Activated CD8-positive, alpha-beta memory T cell treated with anti-CD3 and anti-CD28 coated beads, Interleukin-2, amount 10 ng/mL, durations not matched to agents 7 days and 5 days (primary cell): ENCODE data around the gene TCAF2. TPM values are rescaled to one million over a fixed set of nuclear protein-coding genes. Genes with fewer than 3 reads are reported as not detected.
A peak's percentile ranks its signal among the peaks of the same experiment; 100 is the strongest.
"Not testable (repeated sequence)": the region's sequence is repeated elsewhere in the genome, so short reads cannot be mapped to it uniquely, and the experiment has no call there.

Experiments
- ATAC-seq: fragments of 150-1000 bp; cut with Tn5 transposase; one replicate; pipeline ENCODE4 v1.10.0; 2021; ENCODE audit warnings: moderate library complexity
- CTCF ChIA-PET: fragments of 350-600 bp; sonication (Branson Sonifier 250); formaldehyde crosslinking; loops from one replicate; lab custom pipeline; 2021; ENCODE audit warnings: antibody characterized with exemption; lab: Charles Lee
- DNase-seq: peaks from one replicate; pipeline ENCODE4 v3.0.0-alpha.2; 2020
- H3K27ac Mint-ChIP-seq: one replicate; pipeline ENCODE4 v1.8.0; 2021; ENCODE audit warnings: mild to moderate bottlenecking, mixed read lengths
- H3K27me3 Mint-ChIP-seq: one replicate; pipeline ENCODE4 v1.8.0; 2021; ENCODE audit warnings: mixed read lengths
- H3K36me3 Mint-ChIP-seq: one replicate; pipeline ENCODE4 v1.8.0; 2021; ENCODE audit warnings: mild to moderate bottlenecking, mixed read lengths
- H3K4me1 Mint-ChIP-seq: one replicate; pipeline ENCODE4 v1.8.0; 2021; ENCODE audit warnings: mixed read lengths
- H3K4me3 Mint-ChIP-seq: one replicate; pipeline ENCODE4 v1.8.0; 2021; ENCODE audit warnings: mild to moderate bottlenecking, moderate library complexity, mixed read lengths
- H3K9me3 Mint-ChIP-seq: one replicate; pipeline ENCODE4 v1.8.0; 2022; ENCODE audit warnings: low read depth, mixed read lengths
- total RNA-seq, 2 experiments: library from RNA; stranded (reverse); gene quantifications; one replicate each; pipeline ENCODE4 v1.2.3, GENCODE V29; 2021

TCAF2 gene
- 10 to 100 TPM; 20.8 to 24.6 TPM for total RNA-seq

DNA sequence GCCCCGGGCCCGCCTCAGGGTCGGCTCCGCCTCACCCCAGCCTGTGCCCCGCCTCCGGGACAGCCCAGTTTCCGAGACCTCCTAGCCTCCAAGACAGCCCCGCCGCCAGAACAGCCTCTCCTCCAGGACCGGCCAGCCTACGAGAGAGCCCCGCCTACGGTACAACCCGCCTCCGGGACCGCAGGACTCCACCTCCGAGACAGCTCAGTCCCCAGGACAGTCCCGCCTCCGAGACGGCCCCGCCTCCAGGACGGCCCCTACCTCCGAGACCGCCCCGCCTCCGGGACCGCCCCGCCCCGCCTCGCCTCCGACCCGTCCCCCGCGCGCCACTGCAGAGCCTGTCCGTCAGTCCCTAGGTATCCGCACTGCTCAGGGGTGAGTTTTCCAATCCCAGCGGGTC lies at the start of gene TCAF2:
TSS of gene TCAF2 (plus strand) at position 329 of the 400 bp plus-strand sequence.
- CTCF ChIA-PET, H3K27ac Mint-ChIP-seq, H3K4me1 Mint-ChIP-seq, H3K4me3 Mint-ChIP-seq, H3K36me3 Mint-ChIP-seq, H3K9me3 Mint-ChIP-seq, H3K27me3 Mint-ChIP-seq, DNase-seq: not testable (repeated sequence)
- ATAC-seq = peak; percentile 89

DNA sequence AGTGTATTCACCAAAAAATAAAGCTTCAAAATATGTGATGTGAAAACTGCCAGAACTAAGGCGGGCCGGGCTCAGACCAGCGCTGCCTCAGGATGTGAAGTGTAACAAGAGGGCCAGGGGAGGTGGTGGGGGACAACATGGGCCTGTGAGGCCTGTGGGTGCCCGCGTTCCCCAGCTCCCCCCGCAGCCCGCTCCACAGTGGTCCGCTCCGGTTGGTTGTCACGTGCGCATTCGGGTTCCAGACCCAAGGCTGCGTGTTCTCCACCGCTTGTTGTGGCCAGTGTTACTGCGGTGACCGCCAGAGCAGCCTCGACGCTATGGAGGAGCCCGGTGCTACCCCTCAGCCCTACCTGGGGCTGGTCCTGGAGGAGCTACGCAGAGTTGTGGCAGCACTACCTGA lies 49.3 kb upstream of the TCAF2 start, which contains the start of gene CTAGE15:
TSS of gene CTAGE15 (plus strand) at position 301 of the 400 bp plus-strand sequence. CDS start at position 318, 17 bp downstream.
- H3K4me3 Mint-ChIP-seq, CTCF ChIA-PET, H3K9me3 Mint-ChIP-seq, H3K4me1 Mint-ChIP-seq, H3K36me3 Mint-ChIP-seq, H3K27me3 Mint-ChIP-seq, DNase-seq, ATAC-seq, H3K27ac Mint-ChIP-seq: not testable (repeated sequence)

GRCh38 chr7:143588183-143588582 lies 32.6 kb upstream of the TCAF2 start:
- H3K36me3 Mint-ChIP-seq, H3K4me1 Mint-ChIP-seq, CTCF ChIA-PET, H3K27ac Mint-ChIP-seq, H3K4me3 Mint-ChIP-seq, DNase-seq, H3K27me3 Mint-ChIP-seq, H3K9me3 Mint-ChIP-seq, ATAC-seq: not testable (repeated sequence)

DNA sequence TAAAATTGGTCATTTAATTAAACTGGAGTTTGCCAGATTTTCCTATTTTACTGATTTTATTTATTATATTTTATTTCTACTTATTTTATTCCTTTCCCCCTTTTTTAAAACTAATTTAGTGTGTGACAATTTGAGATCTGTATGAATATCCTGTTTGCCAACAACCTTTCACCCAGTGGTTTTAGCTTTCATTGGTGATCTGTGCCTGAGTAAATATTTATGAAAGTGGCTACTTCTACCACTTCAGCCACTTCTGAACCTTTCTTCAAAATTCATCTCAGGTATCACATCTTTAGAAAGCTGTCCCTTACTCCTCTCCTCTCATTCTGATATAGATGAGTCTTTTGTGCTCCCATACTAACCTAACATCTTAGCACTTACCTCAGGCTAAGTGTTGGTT lies 30.9 kb upstream of the TCAF2 start:
- DNase-seq, H3K9me3 Mint-ChIP-seq, H3K27me3 Mint-ChIP-seq, CTCF ChIA-PET, H3K4me1 Mint-ChIP-seq, ATAC-seq, H3K36me3 Mint-ChIP-seq, H3K4me3 Mint-ChIP-seq, H3K27ac Mint-ChIP-seq: not testable (repeated sequence)

GRCh38 chr7:143598086-143598485 lies 22.7 kb upstream of the TCAF2 start:
- H3K4me1 Mint-ChIP-seq, CTCF ChIA-PET, H3K4me3 Mint-ChIP-seq, DNase-seq, H3K36me3 Mint-ChIP-seq, H3K27ac Mint-ChIP-seq, H3K27me3 Mint-ChIP-seq, H3K9me3 Mint-ChIP-seq, ATAC-seq: not testable (repeated sequence)

GRCh38 chr7:143603549-143603948 lies 17.2 kb upstream of the TCAF2 start:
- H3K27ac Mint-ChIP-seq, H3K4me3 Mint-ChIP-seq, H3K4me1 Mint-ChIP-seq, DNase-seq, H3K27me3 Mint-ChIP-seq, ATAC-seq, CTCF ChIA-PET, H3K9me3 Mint-ChIP-seq, H3K36me3 Mint-ChIP-seq: not testable (repeated sequence)

DNA sequence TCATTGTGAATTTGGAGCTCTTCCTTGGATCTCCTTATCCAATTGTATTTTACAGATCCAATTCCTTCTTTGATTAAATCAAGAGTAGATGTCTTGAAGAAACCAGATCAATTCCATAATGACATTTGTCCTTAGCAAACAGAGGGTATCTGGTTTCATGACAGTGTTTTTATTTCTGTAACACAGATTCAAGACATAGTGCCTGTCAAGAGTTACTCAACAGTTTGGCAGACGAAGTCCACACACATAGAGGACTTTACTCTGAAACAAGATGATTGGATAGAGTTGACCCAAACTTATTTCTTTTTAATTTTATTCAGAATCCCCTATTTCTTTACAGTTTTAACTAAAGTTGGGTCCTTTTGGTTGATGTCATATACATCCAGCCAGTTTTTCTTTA lies 14.7 kb upstream of the TCAF2 start:
- CTCF ChIA-PET, H3K27ac Mint-ChIP-seq, H3K9me3 Mint-ChIP-seq: not testable (repeated sequence)

GRCh38 chr7:143615545-143615944 lies 5.2 kb upstream of the TCAF2 start:
- H3K9me3 Mint-ChIP-seq, H3K27me3 Mint-ChIP-seq, H3K4me3 Mint-ChIP-seq, H3K36me3 Mint-ChIP-seq, H3K4me1 Mint-ChIP-seq, ATAC-seq, DNase-seq, H3K27ac Mint-ChIP-seq, CTCF ChIA-PET: not testable (repeated sequence)

More for the DNA sequence above, 14.7 kb upstream of the TCAF2 start:
- not testable (repeated sequence) for H3K27me3 Mint-ChIP-seq, H3K36me3 Mint-ChIP-seq, H3K4me1 Mint-ChIP-seq, ATAC-seq, H3K4me3 Mint-ChIP-seq, DNase-seq

DNA sequence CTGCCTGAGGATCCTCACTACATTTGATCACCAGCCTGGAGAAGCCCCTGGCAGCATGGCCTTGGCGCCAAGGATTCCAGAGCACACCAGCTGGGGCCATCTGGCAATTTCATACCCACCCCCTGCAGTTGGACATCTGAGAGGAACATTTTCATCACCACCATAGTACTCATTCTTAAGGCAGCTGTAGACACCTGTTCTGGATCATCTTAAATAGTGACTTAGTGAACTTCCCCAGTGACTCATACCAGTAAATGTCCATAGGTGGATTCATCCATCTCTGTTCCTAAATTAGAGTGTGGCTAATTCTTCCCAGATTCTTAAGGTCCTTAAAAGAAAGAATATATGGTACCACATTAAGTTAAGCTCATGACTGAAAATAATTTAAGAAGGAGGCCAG lies 3.6 kb upstream of the TCAF2 start:
- H3K9me3 Mint-ChIP-seq, H3K4me1 Mint-ChIP-seq, H3K27me3 Mint-ChIP-seq, H3K27ac Mint-ChIP-seq, CTCF ChIA-PET, DNase-seq, H3K36me3 Mint-ChIP-seq, H3K4me3 Mint-ChIP-seq, ATAC-seq: not testable (repeated sequence)

- CTCF ChIA-PET, H3K4me3 Mint-ChIP-seq, H3K27me3 Mint-ChIP-seq, DNase-seq, H3K4me1 Mint-ChIP-seq, H3K36me3 Mint-ChIP-seq, H3K9me3 Mint-ChIP-seq, H3K27ac Mint-ChIP-seq: not testable (repeated sequence)
- ATAC-seq = peak; percentile 35
Observed at GRCh38 chr7:143620058-143620457, 716 bp upstream of the TCAF2 start.

GRCh38 chr7:143621175-143621574 lies 401 bp downstream of the TCAF2 start:
- CTCF ChIA-PET, H3K4me1 Mint-ChIP-seq, H3K36me3 Mint-ChIP-seq, H3K27me3 Mint-ChIP-seq, DNase-seq, H3K9me3 Mint-ChIP-seq, H3K27ac Mint-ChIP-seq, H3K4me3 Mint-ChIP-seq: not testable (repeated sequence)
- peak; percentile 53 for ATAC-seq

GRCh38 chr7:143622130-143622529 lies 1.4 kb downstream of the TCAF2 start:
- H3K36me3 Mint-ChIP-seq, H3K27ac Mint-ChIP-seq, CTCF ChIA-PET, H3K9me3 Mint-ChIP-seq, H3K4me3 Mint-ChIP-seq, H3K27me3 Mint-ChIP-seq, H3K4me1 Mint-ChIP-seq, DNase-seq: not testable (repeated sequence)
- peak; percentile 20 for ATAC-seq

DNA sequence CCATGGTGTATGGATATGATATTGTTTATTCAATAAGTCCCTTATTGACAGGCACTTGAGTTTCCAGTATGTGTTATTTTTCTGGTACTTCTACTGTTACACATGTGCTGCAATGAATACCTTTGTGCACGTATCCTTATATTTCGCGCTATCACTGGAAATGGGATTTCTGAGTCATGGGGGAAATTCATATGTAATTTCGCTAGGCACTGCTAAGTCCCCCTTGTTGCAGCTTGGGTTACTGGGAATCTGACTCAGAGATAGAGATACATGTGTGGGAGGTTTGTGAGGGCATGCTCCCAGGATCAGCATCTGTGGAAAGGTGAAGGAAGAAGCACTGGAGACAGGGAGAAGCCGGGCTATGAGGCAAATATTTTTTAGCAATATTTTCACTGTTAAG lies 9.9 kb downstream of the TCAF2 start:
- H3K4me1 Mint-ChIP-seq, DNase-seq, ATAC-seq, H3K9me3 Mint-ChIP-seq, H3K36me3 Mint-ChIP-seq, H3K4me3 Mint-ChIP-seq, H3K27me3 Mint-ChIP-seq, CTCF ChIA-PET, H3K27ac Mint-ChIP-seq: not testable (repeated sequence)

- H3K27me3 Mint-ChIP-seq, H3K9me3 Mint-ChIP-seq, ATAC-seq, H3K4me1 Mint-ChIP-seq, H3K36me3 Mint-ChIP-seq, H3K4me3 Mint-ChIP-seq, H3K27ac Mint-ChIP-seq, CTCF ChIA-PET, DNase-seq: not testable (repeated sequence)
Observed at GRCh38 chr7:143632506-143632905, 11.7 kb downstream of the TCAF2 start.

DNA sequence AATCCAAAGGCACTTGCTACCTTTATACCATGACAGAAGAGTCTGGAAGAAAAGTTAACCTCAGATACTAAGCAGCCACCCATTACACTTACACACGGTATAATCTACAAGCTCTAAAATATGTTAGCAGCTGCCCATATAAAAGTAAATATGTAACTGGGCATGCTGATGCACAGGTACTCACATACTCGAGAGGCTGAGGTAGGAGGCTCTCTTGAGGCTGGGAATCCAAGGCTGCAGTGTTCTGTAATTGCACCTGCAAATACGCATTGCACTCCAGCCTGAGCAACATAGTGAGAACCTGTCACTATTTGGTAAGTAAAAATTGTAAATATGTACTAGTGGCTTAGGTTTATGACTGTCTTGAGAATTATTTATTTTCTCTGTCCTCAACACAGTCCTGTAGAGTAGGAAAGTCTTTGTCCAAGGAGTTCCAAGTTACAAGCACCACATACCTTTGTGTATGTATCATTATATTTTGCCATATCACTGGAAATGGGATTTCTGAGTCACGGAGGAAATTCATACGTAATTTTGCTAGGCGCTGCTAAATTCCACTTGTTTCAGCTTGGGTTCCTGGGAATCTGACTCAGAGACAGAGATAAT lies 12.3 kb downstream of the TCAF2 start:
- DNase-seq, H3K9me3 Mint-ChIP-seq, H3K27me3 Mint-ChIP-seq, H3K4me1 Mint-ChIP-seq, CTCF ChIA-PET, ATAC-seq, H3K27ac Mint-ChIP-seq, H3K4me3 Mint-ChIP-seq, H3K36me3 Mint-ChIP-seq: not testable (repeated sequence)
